H1 (cell line): ENCODE data around the gene FEV.

ENCODE experiments used
- CTCF ChIP-seq, 3 experiments: IDR thresholded peaks; 1 replicate in 2 of 3; 2 replicates in 1 of 3; pipeline versions ENCODE4 v1.5.1 to v1.6.1; 2011; ENCODE audit warnings: low read length in 3 of 3, mild to moderate bottlenecking in 3 of 3, inconsistent platforms in 2 of 3, low read depth in 1 of 3, moderate library complexity in 1 of 3; ENCODE audit not compliant: insufficient read depth in 1 of 3; ENCODE audit errors: control extremely low read depth in 1 of 3
- EGR1 ChIP-seq: IDR thresholded peaks from 2 replicates; pipeline ENCODE4 v1.6.1; 2011; ENCODE audit warnings: low read depth, low read length, borderline replicate concordance
- EP300 ChIP-seq, 2 experiments: IDR thresholded peaks; 1 replicate in 1 of 2; 2 replicates in 1 of 2; pipeline ENCODE4 v1.6.1; 2011 to 2012; ENCODE audit warnings: low read depth in 2 of 2, low read length in 2 of 2, mild to moderate bottlenecking in 2 of 2, borderline replicate concordance in 1 of 2, inconsistent platforms in 1 of 2, moderate library complexity in 1 of 2
- JUN ChIP-seq: IDR thresholded peaks from 2 replicates; pipeline ENCODE4 v1.6.1; 2011; ENCODE audit warnings: low read depth, mild to moderate bottlenecking, improper control_type of control experiment, low read length
- MAFK ChIP-seq: IDR thresholded peaks from 2 replicates; pipeline ENCODE4 v1.6.1; 2012; ENCODE audit warnings: low read depth, mild to moderate bottlenecking, improper control_type of control experiment, low read length
- MAX ChIP-seq: IDR thresholded peaks from 2 replicates; pipeline ENCODE4 v1.6.1; 2012; ENCODE audit warnings: inconsistent platforms
- POLR2AphosphoS5 ChIP-seq: IDR thresholded peaks from 2 replicates; pipeline ENCODE4 v1.6.1; 2011; ENCODE audit warnings: low read depth, low read length
- RAD21 ChIP-seq, 2 experiments: IDR thresholded peaks in 1 of 2; conservative IDR thresholded peaks in 1 of 2; 2 replicates each; pipeline ENCODE4 v1.6.1; 2011; ENCODE audit warnings: low read depth in 2 of 2, low read length in 2 of 2, improper control_type of control experiment in 1 of 2, inconsistent platforms in 1 of 2, mild to moderate bottlenecking in 1 of 2, moderate library complexity in 1 of 2
- RFX5 ChIP-seq: IDR thresholded peaks from 2 replicates; pipeline ENCODE4 v1.6.1; 2011; ENCODE audit warnings: low read depth, low read length, improper control_type of control experiment, borderline replicate concordance
- SP1 ChIP-seq: IDR thresholded peaks from 2 replicates; pipeline ENCODE4 v1.6.1; 2011; ENCODE audit warnings: low read depth, low read length
- SUZ12 ChIP-seq: fragments of 200-600 bp; sonication (generic); IDR thresholded peaks from 2 replicates; pipeline ENCODE4 v1.6.1; 2012; ENCODE audit warnings: mild to moderate bottlenecking, inconsistent platforms, low read length, moderate library complexity, mixed read lengths

- TF ChIP-seq CTCF (IDR thresholded peaks at IDR 0.05; ENCODE audit: control extremely low read depth in 1 of 3, insufficient read depth in 1 of 3, low read depth in 1 of 3, low read length in 3 of 3) (no peak), POLR2AphosphoS5 (no peak), EGR1 (no peak), MAFK (no peak), RFX5 (no peak), EP300 (IDR thresholded peaks at IDR 0.05; ENCODE audit: borderline replicate concordance in 1 of 2, low read depth in 2 of 2, low read length in 2 of 2) (no peak), JUN (no peak), MAX (no peak), SP1 (no peak), SUZ12 (no peak), RAD21 (IDR thresholded peaks at IDR 0.05 in 1 of 2, conservative IDR thresholded peaks at IDR 0.05 in 1 of 2; ENCODE audit: low read depth in 2 of 2, low read length in 2 of 2) (no peak)
Observed at GRCh38 chr2:218997731-218998130, 12.7 kb upstream of the FEV start.
